HG03039 (cell line): ENCODE data around the gene DSTN.

Experiments used
- ATAC-seq: cut with Tn5 transposase; IDR thresholded peaks from one replicate; pipeline ENCODE4 v1.9.1; 2021; ENCODE audit warnings: mild to moderate bottlenecking, moderate library complexity; ENCODE audit not compliant: unreplicated experiment

Gene DSTN

GRCh38 chr20:17611540-17612286, 41.8 kb downstream of the DSTN start:
- no peak for ATAC-seq

- ATAC-seq = no peak
These were observed 42.6 kb downstream of the DSTN start for GRCh38 chr20:17612287-17612991.

- no peak for ATAC-seq
These were observed 43.1 kb downstream of the DSTN start for GRCh38 chr20:17612992-17613327.

GRCh38 chr20:17613328-17614175, 43.7 kb downstream of the DSTN start:
- no peak for ATAC-seq

- ATAC-seq = no peak
These were observed 44.4 kb downstream of the DSTN start for GRCh38 chr20:17614176-17614811.

GRCh38 chr20:17614812-17615644, 45.2 kb downstream of the DSTN start:
- ATAC-seq = no peak

- ATAC-seq = no peak
These were observed 46.0 kb downstream of the DSTN start for GRCh38 chr20:17615645-17616479.

GRCh38 chr20:17616480-17617211, 46.8 kb downstream of the DSTN start:
- ATAC-seq = no peak

- ATAC-seq = no peak
These were observed 47.5 kb downstream of the DSTN start for GRCh38 chr20:17617212-17617867.

GRCh38 chr20:17617868-17618672, 48.2 kb downstream of the DSTN start:
- ATAC-seq = no peak

- no peak for ATAC-seq
These were observed 48.8 kb downstream of the DSTN start for GRCh38 chr20:17618673-17619013.

- ATAC-seq = no peak
These were observed 49.6 kb downstream of the DSTN start for GRCh38 chr20:17619351-17620093.

- ATAC-seq = no peak
These were observed 50.7 kb downstream of the DSTN start for GRCh38 chr20:17620371-17621228.

- ATAC-seq = no peak
These were observed 51.5 kb downstream of the DSTN start for GRCh38 chr20:17621229-17621968.
